ENCODE data around the gene COL19A1. TPM values are rescaled to one million over a fixed set of nuclear protein-coding genes. Genes with fewer than 3 reads are reported as not detected.

Gene COL19A1
- total RNA-seq, 1 donor from 2014 or later: 0.98 TPM

DNA sequence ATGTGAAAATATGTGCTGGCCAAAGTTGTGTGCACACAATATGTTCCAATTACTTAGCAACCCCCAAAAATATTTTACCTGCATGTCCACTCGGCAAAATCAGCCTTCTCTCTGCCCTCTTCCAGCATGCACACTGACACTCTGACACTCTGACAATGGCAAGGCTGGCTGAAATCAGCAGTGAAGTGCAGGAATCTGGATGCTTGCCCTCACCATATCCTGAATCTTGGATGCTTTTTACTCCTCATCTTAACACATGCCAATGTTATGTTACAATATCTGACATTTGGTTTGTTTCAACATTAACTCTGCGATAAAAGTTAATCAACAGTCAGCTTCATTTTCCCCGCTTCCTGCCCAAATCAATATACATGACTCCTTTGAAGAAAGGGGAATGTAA is 233.4 kb downstream of the COL19A1 start:
- intact Hi-C loops (cut with DNase I): no loop called here
- no peak for ATAC-seq
- DNase-seq (ENCODE audit: low spot score): no peak

GRCh38 chr6:70103798-70104197 is 237.4 kb downstream of the COL19A1 start:
- DNase-seq (ENCODE audit: low spot score) (no peak), ATAC-seq (no peak)
- intact Hi-C loops (cut with DNase I): no loop called here

- intact Hi-C loops (cut with DNase I): no loop called here
- DNase-seq (ENCODE audit: low spot score) (no peak), ATAC-seq (no peak)
Observed at GRCh38 chr6:70107852-70108629, 241.7 kb downstream of the COL19A1 start.

GRCh38 chr6:70110126-70111022 is 244.0 kb downstream of the COL19A1 start:
- ATAC-seq (no peak), DNase-seq (ENCODE audit: low spot score) (no peak)
- intact Hi-C loops (cut with DNase I): no loop called here

GRCh38 chr6:70111737-70112136 is 245.4 kb downstream of the COL19A1 start:
- ATAC-seq (no peak), DNase-seq (ENCODE audit: low spot score) (no peak)
- intact Hi-C loops (cut with DNase I): no loop called here

- ATAC-seq (peak; percentile 65), DNase-seq (ENCODE audit: low spot score) (no peak)
- intact Hi-C loops (cut with DNase I): no loop called here
Observed at GRCh38 chr6:70112716-70113115, 246.4 kb downstream of the COL19A1 start.

DNA sequence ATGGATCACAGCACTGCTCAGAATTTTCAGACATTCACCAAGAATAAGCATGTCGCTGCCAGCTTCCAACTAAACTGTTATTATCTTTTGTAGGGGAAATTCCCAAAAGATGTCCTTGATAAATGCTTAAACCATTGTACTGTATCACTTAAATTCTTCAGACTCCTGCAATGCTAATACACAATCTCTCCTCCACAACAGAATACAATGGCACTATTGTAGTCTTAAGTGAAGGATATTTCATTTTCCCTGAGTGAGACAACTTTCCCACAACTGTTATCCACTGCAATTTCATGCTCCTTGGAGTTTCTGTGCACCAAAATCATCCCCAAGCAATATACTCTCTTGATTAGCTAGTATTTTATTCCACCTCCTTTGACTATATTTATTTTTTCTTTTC is 246.8 kb downstream of the COL19A1 start:
- no peak for DNase-seq (ENCODE audit: low spot score)
- intact Hi-C loops (cut with DNase I): no loop called here
- ATAC-seq: peak; percentile 76

GRCh38 chr6:70118670-70119069 is 252.3 kb downstream of the COL19A1 start:
- intact Hi-C loops (cut with DNase I): no loop called here
- no peak for DNase-seq (ENCODE audit: low spot score)
- ATAC-seq: no peak

DNA sequence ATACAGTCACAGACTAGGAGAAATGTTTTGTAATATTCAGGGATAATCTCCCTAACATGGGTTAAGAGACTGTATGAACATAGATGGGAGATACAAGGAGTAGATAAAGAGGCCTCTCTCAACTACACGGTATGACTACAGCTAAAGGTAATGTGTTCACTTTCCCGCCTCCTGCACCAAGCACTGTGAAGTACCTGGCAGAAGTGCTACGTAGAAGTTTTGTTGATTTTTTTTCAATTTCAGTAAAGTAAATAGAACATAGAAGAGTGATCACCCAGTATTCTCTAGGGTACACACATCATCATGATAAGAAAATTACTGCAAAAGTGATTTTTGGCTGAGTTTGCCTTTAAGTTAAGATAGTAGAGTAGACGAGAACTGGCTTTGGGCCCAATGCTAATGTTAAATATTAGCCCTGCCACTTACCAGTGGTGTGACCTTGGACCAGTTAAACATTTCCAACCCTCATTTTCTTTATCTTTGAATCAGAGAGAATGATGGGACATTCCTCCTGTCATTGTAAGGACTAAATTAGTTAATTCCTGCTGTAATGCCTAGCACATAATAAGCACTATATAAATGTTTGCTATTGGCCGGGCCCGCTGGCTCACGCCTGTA is 253.0 kb downstream of the COL19A1 start:
- ATAC-seq: no peak
- intact Hi-C loops (cut with DNase I): no loop called here

GRCh38 chr6:70124443-70124842 is 258.1 kb downstream of the COL19A1 start:
- DNase-seq (ENCODE audit: low spot score) (no peak), ATAC-seq (no peak)
- intact Hi-C loops (cut with DNase I): no loop called here

More for the DNA sequence above, 253.0 kb downstream of the COL19A1 start:
- DNase-seq (ENCODE audit: low spot score): no peak

DNA sequence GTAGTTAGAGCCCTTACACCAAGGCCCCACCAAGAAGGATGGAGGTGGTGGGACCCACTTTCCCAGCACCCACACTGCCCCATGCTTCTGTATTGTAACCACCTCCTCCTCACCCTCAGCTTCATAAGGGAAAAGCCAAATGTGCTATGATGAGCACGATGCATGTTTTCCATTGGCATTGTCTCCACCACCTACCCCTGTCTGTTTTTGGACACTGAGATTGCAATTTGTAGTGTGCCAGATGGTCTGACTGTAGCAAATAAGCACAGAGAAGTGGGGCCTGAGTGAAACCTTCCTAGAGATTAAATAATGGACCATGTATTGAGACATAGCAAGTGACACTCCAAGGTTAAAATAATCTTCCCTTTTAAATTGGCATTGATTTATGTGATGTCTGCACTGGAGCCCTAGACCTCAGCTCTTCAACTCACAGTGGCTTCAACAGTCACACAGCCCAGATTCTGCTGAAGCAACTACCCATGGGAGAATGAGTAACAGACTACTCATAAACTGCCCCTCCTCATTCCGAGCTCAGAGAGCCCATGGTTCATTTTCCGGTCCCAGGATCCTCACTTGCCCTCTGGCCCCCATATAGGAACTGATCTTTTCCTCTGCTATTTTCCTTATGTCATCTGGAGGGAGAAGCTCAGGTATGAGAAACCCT is 258.7 kb downstream of the COL19A1 start:
- no peak for ATAC-seq
- no peak for DNase-seq (ENCODE audit: low spot score)
- intact Hi-C loops (cut with DNase I): no loop called here

GRCh38 chr6:70125602-70126001 is 259.2 kb downstream of the COL19A1 start:
- intact Hi-C loops (cut with DNase I): no loop called here
- ATAC-seq (no peak), DNase-seq (ENCODE audit: low spot score) (no peak)

GRCh38 chr6:70129341-70129740 is 263.0 kb downstream of the COL19A1 start:
- no peak for DNase-seq (ENCODE audit: low spot score)
- intact Hi-C loops (cut with DNase I): no loop called here
- no peak for ATAC-seq

DNA sequence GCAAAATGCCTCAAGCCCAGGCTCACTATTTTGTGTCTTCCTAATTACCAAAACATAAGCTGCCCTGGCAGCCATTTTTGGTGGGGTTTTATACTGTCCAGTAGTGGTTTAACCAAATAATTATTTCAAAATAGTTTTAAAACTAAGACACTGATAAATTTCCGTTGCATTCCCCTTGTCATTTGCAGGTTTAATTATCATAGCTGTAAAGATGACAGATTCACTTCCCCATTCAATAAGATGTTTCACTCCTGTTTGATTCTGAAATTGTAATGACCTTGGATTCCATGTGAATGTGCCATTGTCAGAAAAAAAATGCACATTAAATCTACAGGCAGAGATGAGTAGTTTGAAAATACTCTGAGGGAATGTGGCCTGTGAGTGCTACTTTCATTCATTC is 264.5 kb downstream of the COL19A1 start:
- DNase-seq (ENCODE audit: low spot score): no peak
- intact Hi-C loops (cut with DNase I): no loop called here
- no peak for ATAC-seq

DNA sequence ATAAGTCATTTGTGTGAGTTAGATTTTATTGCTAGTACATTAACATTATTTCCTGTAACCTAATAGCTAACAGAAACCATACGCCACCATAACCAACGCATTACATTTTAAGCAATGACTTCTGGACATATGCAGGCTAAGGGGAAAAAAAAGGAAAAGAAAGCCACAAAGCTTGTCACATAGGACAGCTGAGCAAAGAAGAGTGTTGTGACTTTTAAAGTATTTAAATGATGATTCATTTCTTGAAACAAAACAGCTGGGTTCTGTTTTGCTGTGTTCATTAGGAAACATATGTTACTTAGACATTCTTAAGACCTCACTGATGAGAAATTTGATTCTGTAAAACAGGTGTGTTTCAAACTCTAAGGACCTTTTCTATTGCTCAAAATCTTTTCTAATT is 265.2 kb downstream of the COL19A1 start:
- intact Hi-C loops (cut with DNase I): no loop called here
- ATAC-seq: no peak
- no peak for DNase-seq (ENCODE audit: low spot score)

DNA sequence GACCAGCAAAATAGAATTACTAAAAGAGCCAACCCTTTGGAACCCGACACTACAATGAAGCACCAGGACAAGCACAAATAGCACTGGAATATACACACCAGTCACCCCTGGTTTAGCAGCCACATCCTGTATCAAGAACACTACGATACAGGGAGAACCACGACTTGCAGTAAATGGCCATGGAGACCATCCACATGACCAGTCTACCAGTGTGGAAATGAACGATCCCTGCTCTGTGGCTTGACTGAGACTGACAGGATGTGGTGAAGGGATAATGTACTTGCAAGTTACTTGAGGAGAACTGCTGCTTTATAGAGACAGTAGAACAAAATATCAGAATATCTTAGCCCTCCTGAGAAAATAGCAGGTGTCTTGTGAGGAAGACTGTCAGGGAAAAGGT is 266.9 kb downstream of the COL19A1 start:
- intact Hi-C loops (cut with DNase I): no loop called here

GRCh38 chr6:70134542-70134941 is 268.2 kb downstream of the COL19A1 start:
- intact Hi-C loops (cut with DNase I): no loop called here
- ATAC-seq (no peak), DNase-seq (ENCODE audit: low spot score) (no peak)

More for the DNA sequence above, 266.9 kb downstream of the COL19A1 start:
- ATAC-seq (no peak), DNase-seq (ENCODE audit: low spot score) (no peak)

DNA sequence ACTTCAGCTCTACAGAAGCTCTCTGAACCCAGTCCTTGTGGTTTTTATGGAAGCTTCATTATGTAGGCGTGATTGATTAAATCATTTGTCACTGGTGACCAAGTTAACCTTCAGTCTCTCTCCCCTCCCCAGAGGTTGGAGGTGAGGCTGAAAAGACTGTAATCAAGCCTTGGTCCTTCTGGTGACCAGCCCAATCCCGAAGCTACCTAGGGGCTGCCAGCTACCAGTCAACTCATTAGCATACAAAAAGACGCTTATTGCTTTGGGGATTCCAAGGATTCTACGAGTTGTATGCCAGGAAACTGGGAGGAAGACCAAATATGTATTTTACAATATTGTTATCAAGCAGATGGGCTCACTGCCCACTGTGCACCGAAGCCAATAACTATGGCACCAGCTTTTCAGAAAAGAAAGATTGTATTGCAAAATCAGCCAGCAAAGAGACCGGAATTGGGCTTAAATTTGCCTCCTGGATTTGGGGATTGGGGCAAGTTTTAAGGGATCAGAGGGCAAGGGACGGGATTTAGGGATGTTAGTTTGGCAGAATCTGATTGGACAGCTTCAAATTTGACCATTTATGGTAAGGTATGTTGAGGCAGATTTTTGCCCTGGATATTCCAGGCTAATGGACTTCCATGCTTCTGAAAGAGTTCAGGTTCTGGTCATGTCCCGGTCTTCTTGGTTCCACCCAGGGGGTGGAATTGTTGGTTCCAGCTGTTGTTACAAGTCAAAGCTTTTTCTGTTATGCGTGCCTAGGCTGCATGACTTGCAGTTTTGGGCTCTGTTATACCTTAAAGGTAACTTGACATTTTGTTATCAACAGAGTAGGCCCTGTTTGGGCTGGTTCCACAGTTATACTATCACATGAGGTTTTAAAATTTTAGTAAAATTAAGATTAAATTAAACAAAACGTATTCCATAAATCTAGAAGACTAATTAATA is 269.1 kb downstream of the COL19A1 start:
- ATAC-seq: no peak
- DNase-seq (ENCODE audit: low spot score): no peak
- intact Hi-C loops (cut with DNase I): no loop called here

All from sciatic nerve (tissue), 2 donors.